ENCODE results near the gene STN1.
A peak's percentile ranks its signal among the peaks of the same experiment; 100 is the strongest.

Gene STN1

DNA sequence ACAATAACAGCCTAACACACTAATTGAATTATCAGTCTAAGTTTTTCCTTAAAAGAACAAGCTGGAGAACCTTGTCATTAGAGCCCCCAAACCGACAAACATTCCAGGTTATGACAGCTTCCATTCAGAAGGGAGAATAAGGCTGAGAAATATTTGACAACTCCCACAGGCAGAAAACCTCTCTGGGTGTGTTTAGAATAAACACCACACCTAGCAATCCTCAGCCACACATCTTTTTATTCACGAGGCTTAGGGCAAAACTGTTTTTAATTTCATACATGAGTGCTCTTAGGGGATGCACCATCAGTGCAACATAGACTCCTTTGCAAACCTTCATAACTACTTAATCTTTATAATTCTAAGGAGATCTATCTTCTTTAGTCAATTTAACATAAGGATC, 24.2 kb downstream of the STN1 start:
- H3K4me3 ChIP-seq (ENCODE audit: control insufficient read depth, low read depth, low read length) = no peak overlapping the region
- TF ChIP-seq CTCF (IDR thresholded peaks at IDR 0.05; ENCODE audit: control insufficient read depth, insufficient read depth, low read depth, low read length, missing control alignments) = no peak

GRCh38 chr10:103892181-103892580, 25.8 kb downstream of the STN1 start:
- DNase-seq (ENCODE audit: low read depth) = no peak
- TF ChIP-seq CTCF (IDR thresholded peaks at IDR 0.05; ENCODE audit: control insufficient read depth, insufficient read depth, low read depth, low read length, missing control alignments) = no peak
- H3K4me3 ChIP-seq (ENCODE audit: control insufficient read depth, low read depth, low read length) = no peak overlapping the region

More for the DNA sequence above, 24.2 kb downstream of the STN1 start:
- no peak for DNase-seq (ENCODE audit: low read depth)

DNA sequence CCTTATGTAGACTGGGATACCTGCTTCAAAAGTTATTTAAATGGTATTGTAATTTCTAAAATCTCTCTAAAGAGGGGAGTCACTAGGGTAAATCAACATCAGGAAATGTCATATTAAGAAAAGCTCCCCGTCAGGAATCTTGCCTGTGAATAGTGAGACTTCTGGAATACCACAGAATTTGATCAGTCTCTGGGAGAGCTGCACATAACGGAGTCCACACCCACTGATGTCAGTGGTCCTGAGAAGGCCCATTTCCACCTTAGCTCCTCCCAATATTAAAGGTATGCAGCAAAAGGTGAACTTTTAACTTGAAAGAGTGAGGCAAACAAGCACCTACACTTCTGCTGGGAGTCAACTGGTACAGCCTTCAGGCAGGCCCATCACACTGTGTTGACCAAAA, 27.3 kb downstream of the STN1 start:
- no peak overlapping the region for H3K4me3 ChIP-seq (ENCODE audit: control insufficient read depth, low read depth, low read length)
- no peak for TF ChIP-seq CTCF (IDR thresholded peaks at IDR 0.05; ENCODE audit: control insufficient read depth, insufficient read depth, low read depth, low read length, missing control alignments)
- no peak for DNase-seq (ENCODE audit: low read depth)

DNA sequence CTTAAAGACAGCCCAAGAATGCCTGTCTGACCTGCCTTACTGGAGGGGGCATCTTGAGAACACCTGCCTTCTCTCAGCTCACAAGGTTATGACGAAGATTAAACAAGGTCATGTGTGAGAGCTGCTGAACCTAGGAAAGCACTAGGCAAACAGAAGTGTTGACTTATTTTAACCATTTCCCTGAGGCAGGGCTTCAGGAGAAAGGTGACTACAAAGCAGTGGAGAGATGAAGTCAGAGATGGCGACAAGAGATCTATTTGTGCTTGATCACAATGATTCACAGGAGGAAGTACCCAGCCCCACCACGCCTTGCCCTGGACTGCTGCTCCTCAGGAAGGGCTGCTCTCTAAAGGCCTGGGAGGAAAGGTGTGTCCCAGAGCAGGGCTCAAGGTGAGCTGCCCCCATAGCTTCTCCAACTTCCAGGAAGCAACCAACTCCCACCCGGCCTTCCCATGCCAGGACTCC, 27.8 kb downstream of the STN1 start:
- no peak overlapping the region for H3K4me3 ChIP-seq (ENCODE audit: control insufficient read depth, low read depth, low read length)
- no peak for DNase-seq (ENCODE audit: low read depth)
- no peak for TF ChIP-seq CTCF (IDR thresholded peaks at IDR 0.05; ENCODE audit: control insufficient read depth, insufficient read depth, low read depth, low read length, missing control alignments)

- H3K4me3 ChIP-seq (ENCODE audit: control insufficient read depth, low read depth, low read length) = no peak overlapping the region
- no peak for TF ChIP-seq CTCF (IDR thresholded peaks at IDR 0.05; ENCODE audit: control insufficient read depth, insufficient read depth, low read depth, low read length, missing control alignments)
- no peak for DNase-seq (ENCODE audit: low read depth)
Observed at GRCh38 chr10:103889121-103889720, 28.8 kb downstream of the STN1 start.

DNA sequence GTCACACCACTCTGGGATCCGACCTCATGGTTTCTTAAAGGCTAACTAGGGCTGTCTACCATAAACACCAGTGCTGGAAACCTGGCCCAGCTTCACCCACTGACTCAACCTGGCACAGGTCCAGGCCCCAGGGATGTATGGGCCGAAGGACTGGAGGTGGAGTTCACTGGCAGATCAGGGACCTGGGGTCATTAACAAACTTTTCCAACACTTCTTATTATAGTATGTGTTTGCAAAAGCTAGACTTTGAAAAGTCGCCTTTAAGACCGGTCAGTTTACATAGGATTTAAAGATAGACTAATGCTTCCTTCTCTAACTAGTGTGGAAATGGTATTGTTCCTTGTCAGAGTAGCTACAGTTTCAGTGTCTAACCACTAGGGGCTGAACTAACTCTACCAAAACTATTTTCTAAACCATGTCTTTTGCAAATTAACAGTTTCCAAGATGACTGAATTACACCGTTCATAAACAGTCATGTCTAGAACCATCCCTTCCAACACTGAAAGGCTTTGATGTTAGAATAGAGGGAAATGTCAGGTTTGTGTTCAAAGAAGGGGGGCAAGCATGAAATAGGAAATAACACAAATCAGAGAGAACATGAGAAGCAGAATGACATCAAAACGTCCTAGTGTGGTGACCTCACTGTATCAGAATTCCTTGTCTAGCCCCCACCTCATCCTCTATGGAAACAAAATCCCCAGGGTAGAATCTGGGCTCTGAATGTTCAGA, 29.7 kb downstream of the STN1 start:
- peak; percentile 39 for DNase-seq (ENCODE audit: low read depth)
- TF ChIP-seq CTCF (IDR thresholded peaks at IDR 0.05; ENCODE audit: control insufficient read depth, insufficient read depth, low read depth, low read length, missing control alignments) = peak; percentile 69
- H3K4me3 ChIP-seq (ENCODE audit: control insufficient read depth, low read depth, low read length) = no peak overlapping the region
